Adrenal gland (tissue), 5 donors: ENCODE data around the gene MED17.

Experiments
- POLR2A ChIP-seq, 2 donors: fragments of 450-650 bp; IDR thresholded peaks; one replicate each; pipeline ENCODE4 v1.6.1; 2017; ENCODE audit warnings: antibody characterized with exemption in 2 of 2, mild to moderate bottlenecking in 2 of 2, moderate library complexity in 1 of 2
- TF ChIP-seq, protein P1 (sequence below), 6 experiments: fragments of 450-650 bp in 4 of 6; fragments of 200-600 bp in 2 of 6; sonication (generic) in 1 of 6; IDR thresholded peaks; 1 replicate in 5 of 6; 2 replicates in 1 of 6; pipeline versions ENCODE4 v1.5.1 to v1.8.0; 2016 to 2021; ENCODE audit warnings: antibody characterized with exemption in 6 of 6, mild to moderate bottlenecking in 2 of 6, moderate library complexity in 1 of 6
- donor health status: DM: no; HTN: no; CAD: no.

DNA sequence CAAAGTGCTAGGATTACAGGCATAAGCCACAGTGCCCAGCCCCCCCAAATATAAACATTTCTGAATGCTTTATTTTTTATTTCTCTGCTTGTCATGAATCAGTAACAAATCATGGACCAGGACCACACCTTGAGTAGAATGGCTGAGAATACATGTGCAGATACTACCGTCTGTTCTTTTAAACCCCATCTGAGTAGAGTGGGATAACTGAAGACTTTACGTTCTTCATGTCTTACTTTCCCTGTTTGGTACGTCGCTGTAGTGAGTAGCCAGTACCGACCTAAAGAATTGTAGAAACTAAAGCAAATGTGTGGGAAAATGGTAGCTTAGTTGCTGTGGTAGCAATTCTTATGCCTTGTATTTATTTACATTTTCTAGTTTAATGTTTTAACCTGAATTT lies 29.9 kb downstream of the MED17 start:
- TF ChIP-seq, protein P1, sequence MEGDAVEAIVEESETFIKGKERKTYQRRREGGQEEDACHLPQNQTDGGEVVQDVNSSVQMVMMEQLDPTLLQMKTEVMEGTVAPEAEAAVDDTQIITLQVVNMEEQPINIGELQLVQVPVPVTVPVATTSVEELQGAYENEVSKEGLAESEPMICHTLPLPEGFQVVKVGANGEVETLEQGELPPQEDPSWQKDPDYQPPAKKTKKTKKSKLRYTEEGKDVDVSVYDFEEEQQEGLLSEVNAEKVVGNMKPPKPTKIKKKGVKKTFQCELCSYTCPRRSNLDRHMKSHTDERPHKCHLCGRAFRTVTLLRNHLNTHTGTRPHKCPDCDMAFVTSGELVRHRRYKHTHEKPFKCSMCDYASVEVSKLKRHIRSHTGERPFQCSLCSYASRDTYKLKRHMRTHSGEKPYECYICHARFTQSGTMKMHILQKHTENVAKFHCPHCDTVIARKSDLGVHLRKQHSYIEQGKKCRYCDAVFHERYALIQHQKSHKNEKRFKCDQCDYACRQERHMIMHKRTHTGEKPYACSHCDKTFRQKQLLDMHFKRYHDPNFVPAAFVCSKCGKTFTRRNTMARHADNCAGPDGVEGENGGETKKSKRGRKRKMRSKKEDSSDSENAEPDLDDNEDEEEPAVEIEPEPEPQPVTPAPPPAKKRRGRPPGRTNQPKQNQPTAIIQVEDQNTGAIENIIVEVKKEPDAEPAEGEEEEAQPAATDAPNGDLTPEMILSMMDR (IDR thresholded peaks at IDR 0.05), result no peak
- no peak for TF ChIP-seq POLR2A (IDR thresholded peaks at IDR 0.05)
